ENCODE measurements around the gene ZFP57. TPM values are rescaled to one million over a fixed set of nuclear protein-coding genes. Genes with fewer than 3 reads are reported as not detected.
"Not testable (repeated sequence)": the region's sequence is repeated elsewhere in the genome, so short reads cannot be mapped to it uniquely, and the experiment has no call there.

Gene ZFP57
- total and polyA plus RNA-seq, 2 of the 13 experiments (the other 11 are each of a cell fraction or from before 2014, with no cell fraction given) = not detected

- TF ChIP-seq, protein P1, sequence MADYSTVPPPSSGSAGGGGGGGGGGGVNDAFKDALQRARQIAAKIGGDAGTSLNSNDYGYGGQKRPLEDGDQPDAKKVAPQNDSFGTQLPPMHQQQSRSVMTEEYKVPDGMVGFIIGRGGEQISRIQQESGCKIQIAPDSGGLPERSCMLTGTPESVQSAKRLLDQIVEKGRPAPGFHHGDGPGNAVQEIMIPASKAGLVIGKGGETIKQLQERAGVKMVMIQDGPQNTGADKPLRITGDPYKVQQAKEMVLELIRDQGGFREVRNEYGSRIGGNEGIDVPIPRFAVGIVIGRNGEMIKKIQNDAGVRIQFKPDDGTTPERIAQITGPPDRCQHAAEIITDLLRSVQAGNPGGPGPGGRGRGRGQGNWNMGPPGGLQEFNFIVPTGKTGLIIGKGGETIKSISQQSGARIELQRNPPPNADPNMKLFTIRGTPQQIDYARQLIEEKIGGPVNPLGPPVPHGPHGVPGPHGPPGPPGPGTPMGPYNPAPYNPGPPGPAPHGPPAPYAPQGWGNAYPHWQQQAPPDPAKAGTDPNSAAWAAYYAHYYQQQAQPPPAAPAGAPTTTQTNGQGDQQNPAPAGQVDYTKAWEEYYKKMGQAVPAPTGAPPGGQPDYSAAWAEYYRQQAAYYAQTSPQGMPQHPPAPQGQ (CRISPR knock-in tag; IDR thresholded peaks at IDR 0.05; ENCODE audit: borderline replicate concordance) = no peak
- TF ChIP-seq ZMAT3 (CRISPR knock-in tag; conservative IDR thresholded peaks at IDR 0.05) (no peak), ZNF230 (CRISPR knock-in tag; IDR thresholded peaks at IDR 0.05) (no peak), JUNB (CRISPR knock-in tag; IDR thresholded peaks at IDR 0.05; ENCODE audit: borderline replicate concordance) (no peak), ARID2 (CRISPR knock-in tag; IDR thresholded peaks at IDR 0.05; ENCODE audit: borderline replicate concordance) (no peak), CHCHD3 (CRISPR knock-in tag; IDR thresholded peaks at IDR 0.05) (no peak), KLF13 (CRISPR knock-in tag; IDR thresholded peaks at IDR 0.05) (no peak)
- TF ChIP-seq, protein P2, sequence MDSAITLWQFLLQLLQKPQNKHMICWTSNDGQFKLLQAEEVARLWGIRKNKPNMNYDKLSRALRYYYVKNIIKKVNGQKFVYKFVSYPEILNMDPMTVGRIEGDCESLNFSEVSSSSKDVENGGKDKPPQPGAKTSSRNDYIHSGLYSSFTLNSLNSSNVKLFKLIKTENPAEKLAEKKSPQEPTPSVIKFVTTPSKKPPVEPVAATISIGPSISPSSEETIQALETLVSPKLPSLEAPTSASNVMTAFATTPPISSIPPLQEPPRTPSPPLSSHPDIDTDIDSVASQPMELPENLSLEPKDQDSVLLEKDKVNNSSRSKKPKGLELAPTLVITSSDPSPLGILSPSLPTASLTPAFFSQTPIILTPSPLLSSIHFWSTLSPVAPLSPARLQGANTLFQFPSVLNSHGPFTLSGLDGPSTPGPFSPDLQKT (CRISPR knock-in tag; IDR thresholded peaks at IDR 0.05; ENCODE audit: borderline replicate concordance) = no peak
Observed at GRCh38 chr6:29663300-29664042, 17.5 kb downstream of the ZFP57 start (continued).

- intact Hi-C loops (cut with micrococcal nuclease; ENCODE audit: unreplicated experiment); H3K4me2 ChIP-seq (ENCODE audit: low read depth, low read length); CTCF ChIA-PET (ENCODE audit: low intra/inter-chr PET ratio, low total read pairs); H4K20me1 ChIP-seq (ENCODE audit: insufficient read depth, low read length); H3K79me2 ChIP-seq (ENCODE audit: insufficient read depth, low read length); ATAC-seq; in situ Hi-C loops (cut with HindIII; ENCODE audit: extremely low pct_ligation_motif_present, low pct_unique_long_range_greater_than_20kb); H3K9ac ChIP-seq (ENCODE audit: insufficient read depth, low read depth, low read length); POLR2A ChIA-PET; H3K9me3 ChIP-seq (ENCODE audit: low read length); H2AFZ ChIP-seq (ENCODE audit: low read length); H3K36me3 ChIP-seq (replicated peaks in 1 of 2; ENCODE audit: control insufficient read depth in 1 of 2, insufficient read depth in 2 of 2, low read length in 2 of 2); FAIRE-seq; H3K4me1 ChIP-seq (ENCODE audit: insufficient read depth, low read length); DNase-seq (ENCODE audit: low spot score); H3K27ac ChIP-seq (ENCODE audit: extremely low read length, insufficient read depth, low read length); H3K4me3 ChIP-seq (replicated peaks in 1 of 3; ENCODE audit: insufficient read depth in 1 of 3, low read depth in 2 of 3, low read length in 3 of 3); BruUV-seq (replicated peaks): not testable (repeated sequence)
- H3K27me3 ChIP-seq (ENCODE audit: control insufficient read depth in 1 of 2, insufficient read depth in 2 of 2, low read length in 2 of 2) = peaks cover 0 to 16% of the 10 kb centered on the region in 2 experiments; a peak in 3 of 5 replicates
- 46% methylated on average over 14 of the region's 14 CpGs for WGBS (ENCODE audit: low lambda C conversion rate)
Observed at GRCh38 chr6:29661502-29662141, 19.3 kb downstream of the ZFP57 start.
